Astrocyte of the cerebellum (primary cell): Measurements from ENCODE around the gene DNM3.
A peak's percentile ranks its signal among the peaks of the same experiment; 100 is the strongest.

Experiments used
- DNase-seq: peaks from one replicate; pipeline ENCODE4 v3.0.0-alpha.2; 2011; ENCODE audit warnings: low read depth
- H3K4me3 ChIP-seq: 2 replicates; pipeline ENCODE4 v1.5.1; 2011; ENCODE audit warnings: mild to moderate bottlenecking, low read depth, low read length, moderate library complexity
- in situ Hi-C: cut with HindIII; loops from 2 replicates; pipeline ENCODE4 v1.10.0; 2017; ENCODE audit warnings: low sequenced_read_pairs
- TF ChIP-seq, protein P1 (sequence below): IDR thresholded peaks from 2 replicates; pipeline ENCODE4 v1.5.1; 2012; ENCODE audit warnings: low read length, low read depth, moderate library complexity, mild to moderate bottlenecking; ENCODE audit errors: missing control alignments

Gene DNM3

DNA sequence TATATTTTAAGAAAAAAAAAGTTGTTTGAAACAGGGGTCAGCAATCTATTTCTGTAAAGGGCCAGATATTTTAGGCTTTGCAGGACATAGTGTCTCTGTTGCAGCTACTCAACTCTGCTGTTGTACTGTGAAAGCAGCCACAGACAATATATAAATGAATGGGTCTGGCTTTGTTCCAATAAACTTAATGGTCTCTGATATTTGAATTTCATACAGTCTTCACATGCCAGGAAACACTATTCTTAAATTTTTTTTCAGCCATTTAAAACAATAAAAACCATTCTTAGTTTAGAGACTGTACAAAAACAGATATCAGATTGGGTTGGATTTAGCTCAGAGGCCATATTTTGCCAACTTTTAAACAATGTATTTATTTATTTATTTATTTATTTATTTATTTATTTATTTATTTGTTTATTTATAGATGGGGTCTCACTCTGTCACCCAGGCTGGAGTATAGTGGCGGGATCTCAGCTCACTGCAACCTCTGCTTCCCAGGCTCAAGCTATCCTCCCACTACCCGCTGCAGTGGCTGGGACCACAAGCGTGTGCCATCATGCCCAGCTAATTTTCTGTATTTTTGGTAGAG, 102.8 kb downstream of the DNM3 start:
- H3K4me3 ChIP-seq, result no peak overlapping the region
- DNase-seq, result no peak
- in situ Hi-C loops, result no loop called here
- TF ChIP-seq, protein P1, sequence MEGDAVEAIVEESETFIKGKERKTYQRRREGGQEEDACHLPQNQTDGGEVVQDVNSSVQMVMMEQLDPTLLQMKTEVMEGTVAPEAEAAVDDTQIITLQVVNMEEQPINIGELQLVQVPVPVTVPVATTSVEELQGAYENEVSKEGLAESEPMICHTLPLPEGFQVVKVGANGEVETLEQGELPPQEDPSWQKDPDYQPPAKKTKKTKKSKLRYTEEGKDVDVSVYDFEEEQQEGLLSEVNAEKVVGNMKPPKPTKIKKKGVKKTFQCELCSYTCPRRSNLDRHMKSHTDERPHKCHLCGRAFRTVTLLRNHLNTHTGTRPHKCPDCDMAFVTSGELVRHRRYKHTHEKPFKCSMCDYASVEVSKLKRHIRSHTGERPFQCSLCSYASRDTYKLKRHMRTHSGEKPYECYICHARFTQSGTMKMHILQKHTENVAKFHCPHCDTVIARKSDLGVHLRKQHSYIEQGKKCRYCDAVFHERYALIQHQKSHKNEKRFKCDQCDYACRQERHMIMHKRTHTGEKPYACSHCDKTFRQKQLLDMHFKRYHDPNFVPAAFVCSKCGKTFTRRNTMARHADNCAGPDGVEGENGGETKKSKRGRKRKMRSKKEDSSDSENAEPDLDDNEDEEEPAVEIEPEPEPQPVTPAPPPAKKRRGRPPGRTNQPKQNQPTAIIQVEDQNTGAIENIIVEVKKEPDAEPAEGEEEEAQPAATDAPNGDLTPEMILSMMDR, result no peak

GRCh38 chr1:171948511-171948910, 107.2 kb downstream of the DNM3 start:
- H3K4me3 ChIP-seq, result no peak overlapping the region
- TF ChIP-seq, protein P1, result no peak
- peak; percentile 53 for DNase-seq
- in situ Hi-C loops, result loop anchor here (5.0 kb wide), 1 partner anchor 61 kb away; no protein-coding TSS in a partner anchor

GRCh38 chr1:171949316-171949715, 108.0 kb downstream of the DNM3 start:
- in situ Hi-C loops, result loop anchor here (5.0 kb wide), 1 partner anchor 62 kb away; no protein-coding TSS in a partner anchor
- TF ChIP-seq, protein P1, result no peak
- DNase-seq, result no peak
- no peak overlapping the region for H3K4me3 ChIP-seq

- TF ChIP-seq, protein P1, result no peak
- no peak overlapping the region for H3K4me3 ChIP-seq
- DNase-seq, result no peak
- in situ Hi-C loops, result no loop called here
Measured at GRCh38 chr1:171953835-171954234, 112.5 kb downstream of the DNM3 start.

GRCh38 chr1:171954361-171954760, 113.1 kb downstream of the DNM3 start:
- no peak for DNase-seq
- no peak overlapping the region for H3K4me3 ChIP-seq
- in situ Hi-C loops, result no loop called here
- TF ChIP-seq, protein P1, result no peak

- TF ChIP-seq, protein P1, result no peak
- H3K4me3 ChIP-seq, result no peak overlapping the region
- DNase-seq, result no peak
- in situ Hi-C loops, result no loop called here
Measured at GRCh38 chr1:171961861-171962260, 120.6 kb downstream of the DNM3 start.

- TF ChIP-seq, protein P1, result no peak
- DNase-seq, result no peak
- in situ Hi-C loops, result no loop called here
- no peak overlapping the region for H3K4me3 ChIP-seq
Measured at GRCh38 chr1:171963762-171964161, 122.5 kb downstream of the DNM3 start.
